ENCODE results near the gene TOMM20.
A peak's percentile ranks its signal among the peaks of the same experiment; 100 is the strongest.

TOMM20 gene

DNA sequence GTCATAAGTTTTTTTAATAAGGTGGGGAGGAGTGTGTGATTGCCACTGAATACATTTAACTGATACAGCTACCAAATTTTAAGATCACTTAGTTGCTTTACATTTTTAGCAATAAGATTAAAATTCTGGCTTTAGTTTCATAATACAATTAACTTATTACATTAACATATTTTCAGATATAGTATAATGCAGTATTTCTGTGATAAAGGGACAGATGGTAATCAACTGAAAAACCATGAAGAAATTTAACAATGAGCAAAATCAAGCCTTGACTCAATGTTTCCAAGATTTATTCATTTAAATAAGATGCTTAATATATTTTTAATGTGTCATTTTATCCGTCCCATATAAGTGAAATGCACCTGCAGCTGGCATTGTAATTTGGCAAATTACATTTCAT is 4.0 kb downstream of the TOMM20 start:
- Mint-ChIP-seq H3K27ac (peak overlapping the region; percentile 90), H3K9me3 (no peaks in the 10 kb centered on the region), H3K4me3 (peak overlapping the region; percentile 99), H3K36me3 (ENCODE audit: low read depth) (peaks cover 72% of the 10 kb centered on the region), H3K4me1 (ENCODE audit: low read depth) (peaks cover 69% of the 10 kb centered on the region), H3K27me3 (no peaks in the 10 kb centered on the region)

DNA sequence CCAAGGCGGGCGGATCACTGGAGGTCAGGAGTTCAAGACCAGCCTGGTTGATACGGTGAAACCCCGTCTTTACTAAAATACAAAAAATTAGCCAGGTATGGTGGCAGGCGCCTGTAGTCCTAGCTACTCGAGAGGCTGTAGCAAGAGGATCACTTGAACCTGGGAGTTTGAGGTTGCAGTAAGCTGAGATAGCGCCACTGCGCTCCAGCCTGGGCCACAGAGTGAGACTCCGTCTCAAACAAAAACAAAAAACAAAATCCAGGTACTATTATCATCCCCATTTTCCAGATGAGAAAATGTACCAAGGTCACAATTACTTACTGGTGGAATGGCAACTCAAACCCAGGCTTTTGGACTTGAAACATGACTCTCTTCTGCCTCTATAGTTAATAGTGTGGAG is 4.5 kb downstream of the TOMM20 start:
- Mint-ChIP-seq H3K9me3 (no peaks in the 10 kb centered on the region), H3K4me1 (ENCODE audit: low read depth) (peaks cover 67% of the 10 kb centered on the region), H3K27me3 (no peaks in the 10 kb centered on the region), H3K4me3 (peak overlapping the region; percentile 70), H3K36me3 (ENCODE audit: low read depth) (peaks cover 78% of the 10 kb centered on the region), H3K27ac (peak overlapping the region; percentile 90)

DNA sequence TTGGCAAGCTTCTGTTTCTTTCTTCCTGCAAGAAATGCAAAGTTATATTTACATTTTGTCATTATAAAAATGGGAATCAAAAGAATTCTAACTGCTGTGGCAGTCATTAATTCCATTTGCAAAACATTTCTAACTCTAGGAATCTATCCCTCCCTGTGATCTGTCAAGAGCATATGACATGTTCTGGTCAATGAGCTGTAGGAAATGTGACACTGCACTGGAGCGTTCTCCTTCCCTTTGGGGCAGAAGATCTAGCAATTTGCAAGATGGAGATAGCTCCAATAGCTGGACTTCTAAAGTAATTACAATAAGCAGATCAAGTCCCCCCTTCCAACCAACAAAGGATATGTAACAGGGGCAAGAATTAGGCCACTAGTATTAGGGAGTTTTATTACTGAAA is 6.3 kb downstream of the TOMM20 start:
- H3K9me3 Mint-ChIP-seq = no peaks in the 10 kb centered on the region
- H3K36me3 Mint-ChIP-seq (ENCODE audit: low read depth) = peaks cover 82% of the 10 kb centered on the region
- peak overlapping the region; percentile 32 for H3K27ac Mint-ChIP-seq
- H3K4me3 Mint-ChIP-seq = peak overlapping the region; percentile 4
- no peaks in the 10 kb centered on the region for H3K27me3 Mint-ChIP-seq
- peaks cover 57% of the 10 kb centered on the region for H3K4me1 Mint-ChIP-seq (ENCODE audit: low read depth)

DNA sequence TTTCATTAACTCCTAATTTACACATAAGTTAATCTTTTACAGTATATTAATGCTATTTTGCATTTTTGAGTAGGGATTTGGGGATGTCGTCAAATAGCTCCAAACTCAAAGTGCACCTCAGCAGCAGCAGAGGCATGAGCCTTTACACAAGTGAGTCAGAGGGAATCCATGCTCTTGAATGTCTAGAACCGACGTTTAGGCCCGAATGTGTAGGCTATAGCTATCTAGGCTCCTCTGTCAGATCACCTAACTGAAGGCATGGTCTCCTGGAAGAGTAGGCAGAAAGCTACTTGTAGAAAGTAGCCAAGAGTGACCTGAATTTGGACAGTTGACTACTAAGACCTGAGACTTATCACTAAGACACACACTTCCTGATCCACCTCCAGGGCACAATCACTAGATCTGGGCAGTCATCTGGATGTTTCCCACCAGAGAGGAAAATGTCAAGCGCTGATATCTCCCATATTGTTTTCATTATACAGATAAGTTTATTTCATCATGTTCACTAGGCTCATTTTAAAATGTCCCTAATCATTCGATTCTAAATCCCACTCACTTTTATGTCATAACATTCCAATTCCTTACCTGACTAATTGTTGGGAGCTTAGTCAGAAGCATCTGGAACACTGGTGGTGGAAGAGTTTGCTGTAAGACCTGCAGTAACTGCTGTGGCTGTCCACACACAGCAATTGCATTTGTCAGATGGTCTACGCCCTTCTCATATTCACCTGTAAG is 15.3 kb downstream of the TOMM20 start:
- H3K4me3 Mint-ChIP-seq = no peak overlapping the region
- no peak overlapping the region for H3K27ac Mint-ChIP-seq
- H3K36me3 Mint-ChIP-seq (ENCODE audit: low read depth) = peaks cover 82% of the 10 kb centered on the region
- H3K27me3 Mint-ChIP-seq = no peaks in the 10 kb centered on the region
- no peaks in the 10 kb centered on the region for H3K4me1 Mint-ChIP-seq (ENCODE audit: low read depth)
- H3K9me3 Mint-ChIP-seq = no peaks in the 10 kb centered on the region

DNA sequence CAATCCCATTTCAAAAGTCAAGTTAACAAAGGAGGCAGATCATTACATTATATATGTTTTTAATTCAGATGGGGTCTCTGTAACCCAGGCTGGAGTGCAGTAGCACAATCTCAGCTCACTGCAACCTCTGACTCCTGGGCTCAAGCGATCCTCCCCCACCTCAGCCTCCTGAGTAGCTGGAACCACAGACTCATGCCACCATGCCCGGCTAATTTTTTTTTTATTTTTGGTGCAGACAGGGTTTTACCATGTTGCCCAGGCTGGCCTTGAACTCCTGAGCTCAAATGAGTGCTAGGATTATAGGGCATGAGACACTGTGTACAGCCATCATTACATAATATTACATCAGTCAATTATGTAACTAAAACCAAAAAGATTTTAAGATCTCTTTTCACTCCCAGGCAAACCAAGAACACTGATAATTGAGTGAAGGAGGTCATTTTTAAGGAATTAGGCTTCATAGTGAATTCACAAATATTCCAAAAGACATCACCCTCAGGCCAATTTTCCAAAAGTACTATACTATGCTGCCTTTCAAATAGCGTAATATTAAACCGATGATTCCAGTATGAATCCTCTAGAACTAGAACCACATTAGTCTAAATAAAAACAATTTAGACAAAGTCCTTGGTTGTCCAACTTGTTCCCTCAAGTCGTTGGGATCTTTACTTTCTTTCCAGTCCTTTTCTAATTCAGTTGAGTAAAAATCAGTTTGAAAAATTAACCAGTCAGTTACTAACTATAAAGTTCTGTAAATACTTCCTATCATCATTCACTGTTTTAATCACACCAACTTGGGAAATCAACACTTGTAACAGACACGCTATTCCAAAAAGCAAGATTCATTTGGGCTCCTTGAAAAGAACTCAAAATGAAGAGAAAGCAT is 16.1 kb downstream of the TOMM20 start:
- H3K4me3 Mint-ChIP-seq = no peak overlapping the region
- H3K36me3 Mint-ChIP-seq (ENCODE audit: low read depth) = peaks cover 79% of the 10 kb centered on the region
- no peaks in the 10 kb centered on the region for H3K9me3 Mint-ChIP-seq
- H3K27ac Mint-ChIP-seq = no peak overlapping the region
- no peaks in the 10 kb centered on the region for H3K27me3 Mint-ChIP-seq
- peaks cover under 1% of the 10 kb centered on the region for H3K4me1 Mint-ChIP-seq (ENCODE audit: low read depth)

DNA sequence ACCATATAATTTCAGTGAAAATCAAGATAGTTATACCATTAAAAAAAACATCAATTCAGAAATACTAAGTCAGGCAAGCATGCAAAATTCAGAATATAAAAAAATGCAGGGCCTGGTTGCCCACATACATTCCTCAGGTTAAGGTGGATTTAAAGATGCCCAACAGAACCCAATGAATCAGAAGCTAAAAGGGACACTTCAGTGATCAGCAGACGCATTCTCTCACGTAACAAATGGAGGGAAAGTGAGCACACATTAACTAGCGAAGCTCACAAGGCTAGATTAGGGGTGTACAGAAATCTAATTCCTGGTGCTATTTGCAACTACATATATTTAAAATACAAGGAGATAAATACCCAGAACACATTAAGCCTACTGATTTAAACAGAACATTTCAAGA is 17.5 kb downstream of the TOMM20 start:
- Mint-ChIP-seq H3K27ac (no peak overlapping the region), H3K4me3 (no peak overlapping the region), H3K9me3 (no peaks in the 10 kb centered on the region), H3K36me3 (ENCODE audit: low read depth) (peaks cover 85% of the 10 kb centered on the region), H3K27me3 (no peaks in the 10 kb centered on the region), H3K4me1 (ENCODE audit: low read depth) (peaks cover 11% of the 10 kb centered on the region)

DNA sequence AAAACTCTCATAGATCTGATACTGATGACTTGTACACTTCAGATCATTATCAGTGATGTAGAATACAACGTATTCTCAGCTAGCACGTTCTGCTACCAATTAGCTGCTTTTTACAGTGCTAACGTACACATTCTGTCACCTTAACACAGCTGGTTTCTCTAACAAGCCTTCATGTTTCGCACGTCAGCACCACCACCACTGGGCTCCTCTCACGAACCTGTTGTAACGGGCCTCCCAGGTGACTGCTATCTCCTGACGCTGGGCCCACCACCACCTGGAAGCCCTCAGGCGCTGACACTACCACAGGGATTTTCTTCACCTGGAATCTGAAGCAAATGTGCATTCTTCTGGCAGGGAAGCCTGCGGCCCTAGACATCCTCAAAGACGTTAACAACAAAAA is 19.8 kb downstream of the TOMM20 start:
- peaks cover 74% of the 10 kb centered on the region for H3K36me3 Mint-ChIP-seq (ENCODE audit: low read depth)
- H3K4me1 Mint-ChIP-seq (ENCODE audit: low read depth) = peaks cover 30% of the 10 kb centered on the region
- H3K27ac Mint-ChIP-seq = no peak overlapping the region
- no peaks in the 10 kb centered on the region for H3K27me3 Mint-ChIP-seq
- H3K9me3 Mint-ChIP-seq = no peaks in the 10 kb centered on the region
- no peak overlapping the region for H3K4me3 Mint-ChIP-seq

DNA sequence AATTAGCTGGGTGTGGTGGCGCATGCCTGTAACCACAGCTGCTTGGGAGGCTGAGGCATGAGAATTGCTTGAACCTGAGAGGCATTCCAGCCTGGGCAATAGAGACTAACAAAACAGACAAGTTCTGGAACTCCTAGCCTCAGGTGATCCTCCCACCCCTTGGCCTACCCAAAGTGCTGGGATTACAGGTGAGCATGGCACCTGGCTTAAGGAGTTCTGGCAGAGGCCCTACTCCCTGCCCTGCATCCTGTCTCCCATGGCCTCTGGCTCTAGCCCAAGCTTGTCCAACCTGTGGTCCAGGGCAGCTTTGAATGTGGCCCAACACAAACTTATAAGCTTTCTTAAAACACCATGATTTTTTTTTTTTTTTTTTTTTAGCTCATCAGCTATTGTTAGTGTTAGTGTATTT is 20.4 kb downstream of the TOMM20 start:
- peaks cover 34% of the 10 kb centered on the region for H3K4me1 Mint-ChIP-seq (ENCODE audit: low read depth)
- H3K27me3 Mint-ChIP-seq = no peaks in the 10 kb centered on the region
- H3K9me3 Mint-ChIP-seq = no peaks in the 10 kb centered on the region
- peaks cover 70% of the 10 kb centered on the region for H3K36me3 Mint-ChIP-seq (ENCODE audit: low read depth)
- no peak overlapping the region for H3K4me3 Mint-ChIP-seq
- no peak overlapping the region for H3K27ac Mint-ChIP-seq

DNA sequence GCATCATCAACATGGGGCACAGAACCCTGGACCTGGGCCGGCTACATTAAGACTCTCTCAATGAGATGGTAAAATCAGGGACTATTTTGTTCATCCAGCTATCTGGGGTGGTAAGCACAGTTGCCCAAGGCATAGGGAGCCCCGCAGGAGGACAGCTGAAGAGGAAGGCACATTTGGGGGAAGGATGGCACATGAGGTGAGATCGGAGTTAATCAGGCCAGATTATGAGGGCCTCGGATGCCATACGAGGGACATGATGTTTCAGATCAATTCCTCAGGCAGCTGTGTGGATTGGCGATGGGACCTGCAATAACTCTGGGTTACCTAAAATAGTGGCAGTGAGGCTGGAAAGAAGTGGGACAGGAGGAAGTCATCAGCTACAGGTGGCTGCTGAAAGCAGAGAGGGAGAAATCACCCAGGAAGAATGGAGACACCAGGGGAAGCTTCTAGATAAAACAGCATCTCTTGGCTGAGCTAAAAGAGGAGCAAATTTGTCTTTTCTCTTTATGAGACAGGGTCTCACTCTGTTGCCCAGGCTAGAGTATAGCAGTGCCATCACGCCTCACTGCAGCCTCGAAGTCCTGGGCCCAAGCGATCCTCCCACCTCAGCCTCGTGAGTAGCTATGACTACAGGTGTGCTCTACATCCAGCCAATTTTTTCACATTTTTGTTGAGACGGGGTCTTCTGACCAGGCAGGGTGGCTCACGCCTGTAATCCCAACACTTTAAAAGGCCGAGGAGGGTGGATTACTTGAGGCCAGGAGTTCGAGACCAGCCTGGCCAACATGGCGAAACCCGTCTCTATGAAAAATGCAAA is 21.1 kb downstream of the TOMM20 start:
- H3K27ac Mint-ChIP-seq = no peak overlapping the region
- no peaks in the 10 kb centered on the region for H3K9me3 Mint-ChIP-seq
- peaks cover 64% of the 10 kb centered on the region for H3K36me3 Mint-ChIP-seq (ENCODE audit: low read depth)
- H3K27me3 Mint-ChIP-seq = no peaks in the 10 kb centered on the region
- peaks cover 39% of the 10 kb centered on the region for H3K4me1 Mint-ChIP-seq (ENCODE audit: low read depth)
- no peak overlapping the region for H3K4me3 Mint-ChIP-seq

DNA sequence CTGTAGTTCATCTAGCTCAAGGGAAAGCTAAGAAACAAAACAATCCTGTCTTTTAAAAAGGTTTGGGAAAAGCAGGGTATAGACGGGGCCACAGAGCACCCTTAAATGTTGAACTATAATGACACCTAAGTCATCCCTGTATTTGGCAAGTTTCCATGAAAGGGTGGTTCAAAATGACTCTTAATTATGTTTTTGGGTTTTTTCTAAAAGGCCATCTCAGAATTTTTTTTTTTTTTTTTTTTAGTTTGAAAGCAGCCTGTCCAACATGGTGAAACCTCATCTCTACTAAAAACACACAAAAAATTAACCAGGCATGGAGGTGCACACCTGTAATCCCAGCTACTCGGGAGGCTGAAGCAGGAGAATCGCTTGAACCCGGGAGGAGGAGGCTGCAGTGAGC is 22.2 kb downstream of the TOMM20 start:
- peaks cover 56% of the 10 kb centered on the region for H3K36me3 Mint-ChIP-seq (ENCODE audit: low read depth)
- peaks cover 4% of the 10 kb centered on the region for H3K27me3 Mint-ChIP-seq
- no peaks in the 10 kb centered on the region for H3K9me3 Mint-ChIP-seq
- no peak overlapping the region for H3K4me3 Mint-ChIP-seq
- H3K27ac Mint-ChIP-seq = no peak overlapping the region
- H3K4me1 Mint-ChIP-seq (ENCODE audit: low read depth) = peaks cover 46% of the 10 kb centered on the region

DNA sequence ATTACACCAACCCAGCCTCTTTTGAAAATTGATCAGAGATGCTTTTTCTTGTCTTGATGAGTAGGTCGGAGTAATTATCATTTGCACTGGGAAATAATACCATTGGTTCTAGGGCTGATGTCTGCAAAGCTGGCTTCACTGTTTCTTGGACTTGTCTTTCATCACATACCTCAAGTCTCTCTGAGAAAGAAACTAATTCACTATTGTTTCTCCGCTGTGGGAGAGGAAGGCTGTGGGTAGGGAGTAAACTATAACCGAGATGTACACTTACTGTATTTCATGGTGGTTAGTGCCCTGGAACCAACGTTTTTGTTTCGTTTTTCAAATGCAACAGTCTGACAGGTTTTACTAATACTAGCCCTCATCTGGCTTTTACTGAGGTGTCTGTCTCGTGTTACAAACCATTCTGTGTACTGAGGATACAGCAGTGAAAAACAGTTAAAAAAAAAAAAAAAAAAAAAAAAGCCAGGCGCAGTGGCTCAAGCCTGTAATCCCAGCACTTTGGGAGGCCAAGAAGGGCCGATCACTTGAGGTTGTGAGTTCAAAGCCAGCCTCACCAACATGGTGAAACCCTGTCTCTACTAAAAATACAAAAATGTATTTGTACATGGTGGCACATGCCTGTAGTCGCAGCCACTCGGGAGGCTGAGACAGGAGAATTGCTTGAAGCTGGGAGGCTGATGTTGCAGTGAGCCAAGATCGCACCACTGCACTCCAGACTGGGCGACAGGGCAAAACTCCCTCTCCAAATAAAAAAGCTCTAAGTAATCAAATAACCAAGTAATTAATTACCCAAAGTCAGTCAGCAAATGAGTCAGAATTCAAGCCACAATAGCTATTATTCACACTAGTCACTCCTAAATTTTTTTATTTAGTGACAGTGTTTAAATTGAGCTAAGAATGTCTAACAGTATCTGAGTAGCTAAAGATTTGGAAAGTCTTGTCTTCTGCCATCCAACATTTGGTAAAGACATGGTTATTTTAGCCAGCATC is 23.3 kb downstream of the TOMM20 start:
- Mint-ChIP-seq H3K27ac (no peak overlapping the region), H3K36me3 (ENCODE audit: low read depth) (peaks cover 45% of the 10 kb centered on the region), H3K4me3 (no peak overlapping the region), H3K9me3 (no peaks in the 10 kb centered on the region), H3K27me3 (peaks cover 4% of the 10 kb centered on the region), H3K4me1 (ENCODE audit: low read depth) (peaks cover 46% of the 10 kb centered on the region)

DNA sequence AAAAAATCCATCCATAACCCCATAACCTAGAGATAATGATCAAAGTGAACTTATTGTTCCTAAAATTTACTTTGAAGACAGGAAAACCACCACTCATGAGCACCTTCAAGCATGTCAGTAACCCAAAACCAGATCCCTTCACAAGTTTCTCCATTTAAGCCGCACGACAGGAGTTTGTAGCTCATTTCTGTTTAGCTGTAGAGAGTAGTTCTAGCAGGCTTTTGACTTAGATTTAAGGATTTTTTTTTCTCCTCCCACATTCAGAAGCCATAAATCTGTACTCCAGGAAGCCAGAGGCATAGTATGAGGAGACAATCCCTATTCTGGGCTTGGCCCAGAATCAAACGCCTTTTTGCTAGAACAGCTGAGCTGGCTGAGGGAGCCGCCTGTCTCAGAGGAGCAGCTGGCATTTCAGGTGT is 25.6 kb downstream of the TOMM20 start:
- Mint-ChIP-seq H3K4me3 (no peak overlapping the region), H3K36me3 (ENCODE audit: low read depth) (peaks cover 24% of the 10 kb centered on the region), H3K27ac (no peak overlapping the region), H3K9me3 (no peaks in the 10 kb centered on the region), H3K4me1 (ENCODE audit: low read depth) (peaks cover 46% of the 10 kb centered on the region), H3K27me3 (peaks cover 4% of the 10 kb centered on the region)

DNA sequence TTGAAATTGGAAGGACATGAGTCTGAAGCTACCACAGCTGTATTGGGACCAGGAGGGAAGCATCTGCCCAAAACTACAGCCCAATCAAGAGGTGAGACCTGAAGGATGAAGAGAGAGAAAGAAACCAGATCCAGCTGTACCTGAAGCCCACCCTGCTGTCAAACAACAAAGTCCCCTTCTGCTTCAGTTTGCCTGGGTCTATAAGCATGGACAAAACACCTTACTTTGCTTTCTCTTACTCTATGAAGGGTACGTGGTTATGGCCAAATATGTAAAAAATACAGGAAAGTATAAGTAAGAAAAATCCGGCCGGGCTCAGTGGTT is 26.4 kb downstream of the TOMM20 start:
- Mint-ChIP-seq H3K4me3 (no peak overlapping the region), H3K9me3 (no peaks in the 10 kb centered on the region), H3K36me3 (ENCODE audit: low read depth) (peaks cover 19% of the 10 kb centered on the region), H3K4me1 (ENCODE audit: low read depth) (peaks cover 43% of the 10 kb centered on the region), H3K27me3 (peaks cover 4% of the 10 kb centered on the region), H3K27ac (no peak overlapping the region)

Data from stimulated activated naive CD8-positive, alpha-beta T cell treated with anti-CD3 and anti-CD28 coated beads, Interleukin-15, Interleukin-2, amounts not matched to agents 100 ng/mL and 50 ng/mL, for 24 hours (primary cell).